Epidermal melanocyte (primary cell): ENCODE results near the gene SNX32.

Experiments
- DNase-seq: peaks from one replicate; pipeline ENCODE4 v3.0.0; 2011; ENCODE audit warnings: low spot score; ENCODE audit not compliant: insufficient read length

SNX32 gene

GRCh38 chr11:65833297-65834030, at the start of gene SNX32:
TSS of gene SNX32 (plus strand) at chr11:65833963. CDS start at chr11:65834066, 103 bp downstream.
- DNase-seq: peak; percentile 95

GRCh38 chr11:65785319-65786007, 48.3 kb upstream of the SNX32 start:
- no peak for DNase-seq

- DNase-seq: no peak
These were observed 47.6 kb upstream of the SNX32 start for GRCh38 chr11:65786008-65786785.

- no peak for DNase-seq
These were observed 46.8 kb upstream of the SNX32 start, which contains the start of gene OVOL1 for GRCh38 chr11:65786786-65787636. TSS of gene OVOL1 (plus strand) at chr11:65787063. CDS start at chr11:65787374, 311 bp downstream.

GRCh38 chr11:65787649-65788622, 45.8 kb upstream of the SNX32 start:
- DNase-seq: peak; percentile 25

GRCh38 chr11:65788821-65789220, 44.9 kb upstream of the SNX32 start:
- DNase-seq: no peak

GRCh38 chr11:65789230-65790103, 44.3 kb upstream of the SNX32 start:
- DNase-seq: no peak

GRCh38 chr11:65790104-65790901, 43.5 kb upstream of the SNX32 start:
- no peak for DNase-seq

- no peak for DNase-seq
These were observed 42.7 kb upstream of the SNX32 start for GRCh38 chr11:65790902-65791650.

- DNase-seq: no peak
These were observed 42.0 kb upstream of the SNX32 start for GRCh38 chr11:65791719-65792213.

- no peak for DNase-seq
These were observed 41.3 kb upstream of the SNX32 start for GRCh38 chr11:65792456-65792855.

GRCh38 chr11:65793144-65793581, 40.6 kb upstream of the SNX32 start:
- DNase-seq: no peak

- DNase-seq: no peak
These were observed 40.0 kb upstream of the SNX32 start for GRCh38 chr11:65793625-65794400.

GRCh38 chr11:65794570-65795510, 38.9 kb upstream of the SNX32 start:
- DNase-seq: no peak
